SU-DHL-6 (cell line): ENCODE measurements around the gene AQP11.
A peak's percentile ranks its signal among the peaks of the same experiment; 100 is the strongest.

ENCODE experiments used
- H2AFZ ChIP-seq: fragments of 200-600 bp; sonication (generic); 2 replicates; pipeline ENCODE4 v1.6.1; 2014; ENCODE audit warnings: low read depth, mild to moderate bottlenecking, moderate library complexity, mixed read lengths, antibody characterized with exemption, low read length; ENCODE audit not compliant: severe bottlenecking
- H3F3A ChIP-seq: fragments of 200-600 bp; shearing (Covaris generic); 2 replicates; pipeline ENCODE4 v1.6.0; 2016; ENCODE audit warnings: antibody characterized with exemption, mild to moderate bottlenecking; ENCODE audit not compliant: insufficient read depth
- H3K27ac ChIP-seq: fragments of 200-600 bp; sonication (generic); 2 replicates; pipeline ENCODE4 v1.5.1; 2016; ENCODE audit warnings: low read depth, mild to moderate bottlenecking, low read length, moderate library complexity, mixed read lengths
- H3K27me3 ChIP-seq: fragments of 200-600 bp; sonication (generic), shearing (Covaris generic); 2 replicates; pipeline ENCODE4 v1.6.0; 2014; ENCODE audit warnings: mild to moderate bottlenecking, low read length
- H3K36me3 ChIP-seq: fragments of 200-600 bp; sonication (generic); 2 replicates; pipeline ENCODE4 v1.6.1; 2014; ENCODE audit warnings: mild to moderate bottlenecking, low read length, mixed read lengths
- H3K4me2 ChIP-seq: fragments of 300-600, 200-600 bp; shearing (Covaris generic), sonication (generic); 2 replicates; pipeline ENCODE4 v1.6.0; 2014; ENCODE audit warnings: low read length, low read depth, mild to moderate bottlenecking; ENCODE audit not compliant: poor library complexity, severe bottlenecking
- H3K4me3 ChIP-seq: fragments of 200-600 bp; sonication (generic); 2 replicates; pipeline ENCODE4 v1.5.1; 2014; ENCODE audit warnings: antibody characterized with exemption, low read length, mild to moderate bottlenecking, mixed read lengths; ENCODE audit not compliant: insufficient read depth, poor library complexity, severe bottlenecking
- H3K79me2 ChIP-seq: fragments of 200-600 bp; sonication (generic); 2 replicates; pipeline ENCODE4 v1.6.1; 2014; ENCODE audit warnings: mild to moderate bottlenecking, low read length, moderate library complexity; ENCODE audit not compliant: insufficient read depth
- H3K9ac ChIP-seq: fragments of 200-600 bp; sonication (generic); 2 replicates; pipeline ENCODE4 v1.7.0; 2014; ENCODE audit warnings: mild to moderate bottlenecking, low read length
- H3K9me2 ChIP-seq: fragments of 200-600 bp; sonication (generic); replicated peaks from 2 replicates; pipeline ENCODE4 v1.6.1; 2014; ENCODE audit warnings: low read length; ENCODE audit not compliant: insufficient read depth
- H3K9me3 ChIP-seq: fragments of 200-600 bp; sonication (generic); 2 replicates; pipeline ENCODE4 v1.6.1; 2014; ENCODE audit warnings: low read length, mixed read lengths; ENCODE audit not compliant: insufficient read depth
- H4K20me1 ChIP-seq: fragments of 200-600 bp; sonication (generic); 2 replicates; pipeline ENCODE4 v1.6.1; 2014; ENCODE audit warnings: low read depth, mild to moderate bottlenecking, antibody characterized with exemption, low read length, moderate library complexity, mixed read lengths
- CTCF ChIP-seq: fragments of 200-600 bp; sonication (generic); IDR thresholded peaks from one replicate; pipeline ENCODE4 v1.5.1; 2017; ENCODE audit warnings: antibody characterized with exemption, mild to moderate bottlenecking, low read length, moderate library complexity; ENCODE audit not compliant: insufficient read depth, poor library complexity, severe bottlenecking
- EZH2phosphoT487 ChIP-seq: fragments of 200-600 bp; sonication (generic), shearing (Covaris generic); conservative IDR thresholded peaks from 2 replicates; pipeline ENCODE4 v1.6.1; 2018; ENCODE audit warnings: mild to moderate bottlenecking, antibody characterized with exemption, low read length, moderate library complexity, mixed read lengths

The AQP11 gene

DNA sequence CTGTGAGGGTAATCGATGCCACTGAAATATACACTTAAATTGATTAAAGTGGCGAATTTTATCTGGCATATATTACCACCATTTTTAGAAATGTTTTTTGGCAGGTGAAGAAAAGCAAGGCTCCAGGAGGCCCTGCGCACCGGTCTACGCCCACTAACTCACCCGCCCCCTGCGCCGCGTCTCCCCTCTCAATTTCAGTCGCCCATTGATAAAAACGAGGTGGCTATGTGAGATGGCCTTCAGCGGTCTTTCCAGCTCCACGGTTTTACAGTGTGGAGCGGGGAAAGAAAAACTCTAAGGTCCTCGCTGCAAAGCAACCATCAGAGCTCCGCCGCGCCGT is 602 bp upstream of the AQP11 start:
- Histone ChIP-seq H3K9me3 (no peaks in the 10 kb centered on the region), H3K9ac (peak overlapping the region; percentile 50), H3K36me3 (no peaks in the 10 kb centered on the region), H3K27me3 (no peaks in the 10 kb centered on the region), H2AFZ (peak overlapping the region; percentile 90), H3K4me2 (peak overlapping the region; percentile 67), H3K27ac (no peak overlapping the region), H3K79me2 (no peaks in the 10 kb centered on the region), H3K9me2 (no peaks in the 10 kb centered on the region), H4K20me1 (no peaks in the 10 kb centered on the region), H3K4me3 (peak overlapping the region; percentile 56), H3F3A (no peaks in the 10 kb centered on the region; the same call in 1 of the 2 replicates)
- no peak for TF ChIP-seq CTCF

GRCh38 chr11:77590194-77590782 is 535 bp downstream of the AQP11 start:
- peak overlapping the region; percentile 67 for H3K4me2 ChIP-seq
- H3K36me3 ChIP-seq, result no peaks in the 10 kb centered on the region
- H3K9ac ChIP-seq, result peak overlapping the region; percentile 50
- H4K20me1 ChIP-seq, result no peaks in the 10 kb centered on the region
- no peak overlapping the region for H3K27ac ChIP-seq
- peak overlapping the region; percentile 90 for H2AFZ ChIP-seq
- H3K9me2 ChIP-seq, result no peaks in the 10 kb centered on the region
- H3K27me3 ChIP-seq, result no peaks in the 10 kb centered on the region
- H3K9me3 ChIP-seq, result no peaks in the 10 kb centered on the region
- peak overlapping the region; percentile 56 for H3K4me3 ChIP-seq
- H3F3A ChIP-seq, result no peaks in the 10 kb centered on the region; the same call in 1 of the 2 replicates
- H3K79me2 ChIP-seq, result no peaks in the 10 kb centered on the region
- TF ChIP-seq EZH2phosphoT487 (no peak), CTCF (no peak)

- Histone ChIP-seq H3K9me2 (no peaks in the 10 kb centered on the region), H3K9me3 (no peaks in the 10 kb centered on the region), H3K4me2 (no peak overlapping the region), H4K20me1 (no peaks in the 10 kb centered on the region), H3K9ac (no peak overlapping the region), H3K79me2 (no peaks in the 10 kb centered on the region), H3F3A (no peaks in the 10 kb centered on the region; the same call in 1 of the 2 replicates), H3K4me3 (no peak overlapping the region), H3K27ac (no peak overlapping the region), H3K27me3 (no peaks in the 10 kb centered on the region), H3K36me3 (no peaks in the 10 kb centered on the region), H2AFZ (no peak overlapping the region)
- TF ChIP-seq CTCF (no peak), EZH2phosphoT487 (no peak)
Observed at GRCh38 chr11:77592727-77593126, 3.0 kb downstream of the AQP11 start.

DNA sequence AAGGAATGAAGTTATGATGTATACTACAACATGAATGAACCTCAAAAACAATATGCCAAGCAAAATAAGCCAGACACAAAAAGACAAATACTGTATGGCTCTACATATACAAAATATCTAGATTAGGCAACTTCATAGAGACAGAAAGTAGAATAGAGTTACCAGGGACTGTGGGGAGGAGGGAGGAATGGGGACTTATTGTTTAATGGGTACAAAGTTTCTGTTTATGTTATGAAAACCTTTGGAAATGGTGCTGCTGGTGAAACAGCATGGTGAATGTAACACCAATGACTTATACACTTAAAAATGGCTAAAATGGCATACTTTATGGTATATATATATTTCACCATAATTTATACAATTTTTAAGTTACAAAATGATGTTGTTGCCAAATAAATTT is 4.1 kb downstream of the AQP11 start:
- Histone ChIP-seq H3K79me2 (no peaks in the 10 kb centered on the region), H3K4me3 (no peak overlapping the region), H3F3A (no peaks in the 10 kb centered on the region; the same call in 1 of the 2 replicates), H3K36me3 (no peaks in the 10 kb centered on the region), H3K27me3 (no peaks in the 10 kb centered on the region), H3K9me2 (no peaks in the 10 kb centered on the region), H3K27ac (no peak overlapping the region), H3K4me2 (no peak overlapping the region), H2AFZ (no peak overlapping the region), H4K20me1 (no peaks in the 10 kb centered on the region), H3K9me3 (no peaks in the 10 kb centered on the region), H3K9ac (no peak overlapping the region)
- TF ChIP-seq CTCF (no peak), EZH2phosphoT487 (no peak)
